Left ventricle myocardium inferior (tissue), 1 donor: ENCODE measurements around the gene TMEM250. TPM values are rescaled to one million over a fixed set of nuclear protein-coding genes. Genes with fewer than 3 reads are reported as not detected.

Experiments used
- DNase-seq: peaks from one replicate; pipeline ENCODE4 v3.0.0-alpha.2; 2020
- H3K27ac ChIP-seq: fragments of 200-600 bp; replicated peaks from 2 replicates; pipeline ENCODE4 v1.8.0; 2021
- H3K27me3 ChIP-seq: fragments of 200-600 bp; 2 replicates; pipeline ENCODE4 v1.8.0; 2021; ENCODE audit warnings: low read depth
- H3K36me3 ChIP-seq: fragments of 200-600 bp; 2 replicates; pipeline ENCODE4 v1.8.0; 2021
- H3K4me1 ChIP-seq: fragments of 200-600 bp; 2 replicates; pipeline ENCODE4 v1.8.0; 2021
- H3K4me3 ChIP-seq: fragments of 200-600 bp; 2 replicates; pipeline ENCODE4 v1.8.0; 2021; ENCODE audit warnings: mild to moderate bottlenecking, moderate library complexity
- H3K9me3 ChIP-seq: fragments of 200-600 bp; replicated peaks from 2 replicates; pipeline ENCODE4 v1.8.0; 2021
- intact Hi-C: fragments of 100-400 bp; cut with micrococcal nuclease; formaldehyde crosslinking; loops from one replicate; pipeline ENCODE4 v1.11.0; 2022
- total RNA-seq: library from RNA; stranded (reverse); fragmentation: NEBNext Ultra II Directional; extraction: Animal tissue kit (Norgen Biotek cat#: 25700); gene quantifications from one replicate; pipeline ENCODE4 v1.2.1, GENCODE V29; 2021
- TF ChIP-seq, protein P1 (sequence below): fragments of 200-600 bp; IDR thresholded peaks from 2 replicates; pipeline ENCODE4 v1.8.0; 2021; ENCODE audit warnings: antibody characterized with exemption, mild to moderate bottlenecking, borderline replicate concordance
- donor health status: DM: no; HTN: yes; CAD: no; lungs with severe emphysema.

TMEM250 gene
- total RNA-seq, 1 donor from 2014 or later, result 15.1 TPM

DNA sequence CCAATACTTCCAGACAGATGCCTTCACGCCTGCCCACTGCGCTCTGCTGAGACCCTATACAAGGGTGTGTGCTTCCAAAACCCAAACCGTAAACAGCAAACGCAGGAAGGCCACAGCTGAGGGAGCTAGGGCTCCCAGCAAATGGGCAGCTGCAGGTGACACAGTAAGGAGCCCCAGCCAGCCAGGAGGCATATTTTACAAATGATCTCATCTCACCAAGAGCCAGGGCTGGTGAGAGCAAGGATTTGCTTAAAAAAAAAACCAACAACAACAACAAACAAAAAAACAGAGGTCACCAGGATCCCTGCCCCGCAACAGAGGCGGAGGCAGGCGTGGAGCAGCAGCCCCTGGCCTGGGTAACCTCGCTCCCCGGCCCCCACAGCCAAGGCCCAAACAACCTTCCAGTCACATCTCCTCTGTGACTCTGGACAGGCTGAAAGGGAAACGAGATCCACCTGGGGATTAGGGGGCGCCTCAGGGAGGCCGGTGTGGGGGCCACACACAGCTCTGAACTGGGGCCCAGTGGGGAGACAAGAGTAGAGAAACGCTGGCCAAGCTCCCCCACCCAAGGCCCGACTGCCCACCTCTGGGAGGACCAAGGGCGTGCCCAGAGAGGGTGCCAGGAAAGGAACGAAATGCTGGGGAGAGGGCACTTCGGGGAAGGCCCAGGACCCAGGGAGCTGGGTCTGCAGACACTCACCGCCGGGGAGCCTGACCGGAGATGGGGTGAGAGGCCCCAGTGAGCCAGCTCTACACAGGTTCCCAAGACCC, 26.9 kb downstream of the TMEM250 start:
- H3K9me3 ChIP-seq, result no peaks in the 10 kb centered on the region
- H3K4me1 ChIP-seq, result peaks cover 88% of the 10 kb centered on the region
- H3K27ac ChIP-seq, result peak overlapping the region; percentile 99
- TF ChIP-seq, protein P1, sequence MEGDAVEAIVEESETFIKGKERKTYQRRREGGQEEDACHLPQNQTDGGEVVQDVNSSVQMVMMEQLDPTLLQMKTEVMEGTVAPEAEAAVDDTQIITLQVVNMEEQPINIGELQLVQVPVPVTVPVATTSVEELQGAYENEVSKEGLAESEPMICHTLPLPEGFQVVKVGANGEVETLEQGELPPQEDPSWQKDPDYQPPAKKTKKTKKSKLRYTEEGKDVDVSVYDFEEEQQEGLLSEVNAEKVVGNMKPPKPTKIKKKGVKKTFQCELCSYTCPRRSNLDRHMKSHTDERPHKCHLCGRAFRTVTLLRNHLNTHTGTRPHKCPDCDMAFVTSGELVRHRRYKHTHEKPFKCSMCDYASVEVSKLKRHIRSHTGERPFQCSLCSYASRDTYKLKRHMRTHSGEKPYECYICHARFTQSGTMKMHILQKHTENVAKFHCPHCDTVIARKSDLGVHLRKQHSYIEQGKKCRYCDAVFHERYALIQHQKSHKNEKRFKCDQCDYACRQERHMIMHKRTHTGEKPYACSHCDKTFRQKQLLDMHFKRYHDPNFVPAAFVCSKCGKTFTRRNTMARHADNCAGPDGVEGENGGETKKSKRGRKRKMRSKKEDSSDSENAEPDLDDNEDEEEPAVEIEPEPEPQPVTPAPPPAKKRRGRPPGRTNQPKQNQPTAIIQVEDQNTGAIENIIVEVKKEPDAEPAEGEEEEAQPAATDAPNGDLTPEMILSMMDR, result no peak
- H3K4me3 ChIP-seq, result peak overlapping the region; percentile 49
- H3K27me3 ChIP-seq, result no peaks in the 10 kb centered on the region
- DNase-seq, result no peak
- intact Hi-C loops, result no loop called here
- H3K36me3 ChIP-seq, result peaks cover 5% of the 10 kb centered on the region

DNA sequence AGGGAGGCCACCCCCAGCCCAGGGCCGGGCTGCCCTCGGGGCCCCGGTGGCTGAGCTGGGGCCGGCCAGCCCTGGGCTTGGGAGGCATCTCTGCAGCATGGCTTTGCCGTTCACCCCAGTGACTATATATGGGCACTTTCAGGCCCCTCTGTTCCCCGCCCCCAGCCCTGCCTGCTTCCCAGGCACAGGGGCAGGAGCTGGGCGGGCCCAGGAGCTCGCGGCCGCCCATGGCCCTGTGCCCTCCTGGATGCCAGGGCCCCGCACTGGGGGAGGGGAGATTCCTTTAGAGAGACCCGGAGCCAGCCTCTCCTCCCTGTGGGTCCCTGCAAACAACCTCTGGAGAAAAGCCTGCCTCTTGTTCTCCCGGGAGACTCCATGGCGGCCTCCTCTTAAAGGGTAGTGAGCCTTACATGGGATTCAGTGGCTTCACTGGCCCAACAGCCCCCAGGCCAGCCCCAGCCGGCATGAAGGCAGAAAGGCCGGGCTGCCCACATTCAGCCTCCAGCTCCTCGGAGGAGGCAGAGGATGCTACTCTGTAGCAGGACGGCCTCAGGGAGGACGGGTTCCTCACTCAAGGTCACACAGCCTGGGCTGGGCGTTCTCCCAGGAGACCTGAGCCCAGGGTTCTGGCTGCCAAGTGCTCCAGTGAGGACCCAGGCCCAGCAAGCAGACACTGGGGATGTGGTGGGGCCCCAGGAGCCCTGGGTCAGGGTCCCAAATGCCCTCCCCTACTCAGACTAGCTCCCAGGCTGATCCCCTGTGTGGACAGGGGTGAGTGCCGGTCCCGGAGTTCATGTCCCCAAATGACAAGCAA, 27.7 kb downstream of the TMEM250 start:
- Histone ChIP-seq H3K27me3 (no peaks in the 10 kb centered on the region), H3K4me3 (peak overlapping the region; percentile 49), H3K27ac (peak overlapping the region; percentile 99), H3K9me3 (no peaks in the 10 kb centered on the region), H3K36me3 (peaks cover 5% of the 10 kb centered on the region), H3K4me1 (peaks cover 90% of the 10 kb centered on the region)
- intact Hi-C loops, result no loop called here
- TF ChIP-seq, protein P1, result no peak
- peak; percentile 63 for DNase-seq

- intact Hi-C loops, result no loop called here
- Histone ChIP-seq H3K9me3 (no peaks in the 10 kb centered on the region), H3K27me3 (no peaks in the 10 kb centered on the region), H3K4me3 (peak overlapping the region; percentile 49), H3K4me1 (peaks cover 94% of the 10 kb centered on the region), H3K36me3 (peaks cover 5% of the 10 kb centered on the region), H3K27ac (peak overlapping the region; percentile 99)
- no peak for DNase-seq
- TF ChIP-seq, protein P1, result no peak
Observed at GRCh38 chr9:136090056-136090735, 28.5 kb downstream of the TMEM250 start.

DNA sequence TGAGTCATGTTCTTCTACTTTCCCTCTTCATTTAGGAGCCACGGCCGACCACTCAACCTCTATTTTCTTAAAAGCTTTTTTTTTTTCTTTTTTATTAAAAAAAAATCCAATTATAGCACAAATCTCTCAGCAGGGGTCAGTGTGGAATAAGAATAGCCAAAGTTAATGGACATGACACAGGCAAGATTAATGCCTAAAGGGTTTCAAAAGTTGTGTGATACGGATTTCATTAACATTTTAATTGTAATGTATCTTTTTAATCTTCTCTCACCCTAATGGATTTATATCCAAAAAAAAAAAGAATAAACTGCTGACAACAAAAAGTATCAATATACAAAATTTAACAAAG, 29.0 kb downstream of the TMEM250 start:
- Histone ChIP-seq H3K36me3 (peaks cover 5% of the 10 kb centered on the region), H3K27me3 (no peaks in the 10 kb centered on the region), H3K27ac (peak overlapping the region; percentile 99), H3K4me1 (peaks cover 99% of the 10 kb centered on the region), H3K9me3 (no peaks in the 10 kb centered on the region), H3K4me3 (peak overlapping the region; percentile 49)
- no peak for DNase-seq
- TF ChIP-seq, protein P1, result peak; percentile 40
- intact Hi-C loops, result no loop called here

DNA sequence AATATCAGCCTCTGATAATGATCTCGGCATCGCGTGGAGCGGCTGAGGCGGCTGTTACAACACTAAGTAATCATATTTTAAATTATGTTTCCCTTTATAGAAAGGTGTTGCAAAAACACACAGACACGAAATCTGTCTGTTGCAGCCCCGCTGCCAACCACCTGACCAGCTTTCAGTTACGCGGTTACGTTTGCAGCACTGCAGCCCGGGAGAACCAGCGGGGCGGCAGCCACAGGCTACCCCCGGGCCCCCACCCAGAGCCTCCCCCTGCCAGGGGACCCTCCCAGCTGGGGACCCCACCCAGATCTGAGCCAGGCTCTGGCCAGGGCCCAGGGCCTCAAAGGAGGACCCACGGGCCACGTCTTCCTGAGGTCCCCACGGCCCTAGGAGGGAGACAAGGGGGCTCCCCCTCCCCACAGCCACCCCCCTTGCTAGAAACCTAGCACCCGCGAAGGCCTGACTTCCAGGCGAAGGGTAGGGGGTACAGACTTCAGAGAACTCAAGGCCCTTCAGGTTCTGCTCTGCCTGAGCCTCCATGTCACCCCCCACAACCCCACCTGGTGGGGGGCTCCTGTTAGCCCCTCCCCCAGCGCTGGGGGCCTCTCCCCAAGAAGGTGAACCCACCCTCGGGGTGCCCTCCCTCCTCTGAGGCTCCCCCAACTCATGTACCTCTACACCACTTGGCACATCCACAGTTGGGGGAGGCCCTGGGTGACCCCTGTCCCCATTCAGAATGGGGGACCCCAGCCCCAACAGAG, 29.6 kb downstream of the TMEM250 start:
- intact Hi-C loops, result no loop called here

More for the DNA sequence above, 29.6 kb downstream of the TMEM250 start:
- Histone ChIP-seq H3K36me3 (peaks cover 5% of the 10 kb centered on the region), H3K4me3 (peak overlapping the region; percentile 32), H3K27me3 (no peaks in the 10 kb centered on the region), H3K9me3 (no peaks in the 10 kb centered on the region), H3K4me1 (peaks cover 100% of the 10 kb centered on the region), H3K27ac (peak overlapping the region; percentile 99)
- DNase-seq, result no peak
- TF ChIP-seq, protein P1, result no peak
